Endothelial cell of umbilical vein (primary cell): ENCODE measurements around the gene ENTREP1. TPM values are rescaled to one million over a fixed set of nuclear protein-coding genes. Genes with fewer than 3 reads are reported as not detected.

Experiments used
- BruUV-seq: library from RNA; stranded (reverse); fragments of 400-500 nt; replicated peaks from 2 replicates; lab custom pipeline; 2021; lab: Mats Ljungman, UMichigan
- CTCF ChIA-PET: fragments of 300-600, 350-600 bp; sonication (Branson Sonifier 250); formaldehyde crosslinking; loops from one replicate; lab custom pipeline; 2021; ENCODE audit warnings: antibody characterized with exemption, inconsistent platforms; lab: Charles Lee
- POLR2A ChIA-PET: fragments of 300-600, 350-600 bp; sonication (Branson Sonifier 250); formaldehyde crosslinking; loops from one replicate; lab custom pipeline; 2021; ENCODE audit warnings: antibody characterized with exemption, inconsistent platforms; lab: Charles Lee
- DNase-seq: peaks from one replicate; pipeline ENCODE4 v3.0.0-alpha.2; 2011; ENCODE audit warnings: low read depth, low spot score
- FAIRE-seq: peaks from 2 replicates; lab custom pipeline; 2011; peaks lifted over from hg19 to GRCh38; lab: Jason Lieb, UNC
- H2AFZ ChIP-seq: 2 replicates; pipeline ENCODE4 v1.6.0; 2012; ENCODE audit warnings: low read depth, low read length, control low read depth, inconsistent platforms
- H3K27ac ChIP-seq: 2 replicates; pipeline ENCODE4 v1.5.1; 2011; ENCODE audit warnings: low read depth, mild to moderate bottlenecking, control low read depth, low read length, moderate library complexity; ENCODE audit not compliant: insufficient read depth
- H3K27me3 ChIP-seq, 2 experiments: 2 replicates each; pipeline versions ENCODE4 v1.6.0 to v1.6.1; 2011; ENCODE audit warnings: low read length in 2 of 2, mixed read lengths in 1 of 2; ENCODE audit not compliant: control insufficient read depth in 2 of 2, insufficient read depth in 2 of 2
- H3K36me3 ChIP-seq, 2 experiments: 2 replicates in 1 of 2; 3 replicates in 1 of 2; pipeline ENCODE4 v1.5.1; 2011; ENCODE audit warnings: low read length in 2 of 2, mild to moderate bottlenecking in 1 of 2, moderate library complexity in 1 of 2; ENCODE audit not compliant: control insufficient read depth in 2 of 2, insufficient read depth in 2 of 2; ENCODE audit errors: extremely low read depth in 1 of 2
- H3K4me1 ChIP-seq: 3 replicates; pipeline ENCODE4 v1.5.1; 2011; ENCODE audit warnings: mild to moderate bottlenecking, low read length; ENCODE audit not compliant: control insufficient read depth, insufficient read depth; ENCODE audit errors: extremely low read depth
- H3K4me2 ChIP-seq: 2 replicates; pipeline ENCODE4 v1.6.1; 2011; ENCODE audit warnings: low read length, control low read depth, mixed read lengths; ENCODE audit not compliant: insufficient read depth
- H3K4me3 ChIP-seq, 3 experiments: fragments of 200-600 bp in 1 of 3; sonication (generic), shearing (Covaris generic) in 1 of 3; replicated peaks in 1 of 3; 2 replicates each; pipeline ENCODE4 v1.5.1; 2011 to 2016; ENCODE audit warnings: control low read depth in 3 of 3, low read length in 3 of 3, mild to moderate bottlenecking in 2 of 3, inconsistent platforms in 1 of 3, low read depth in 1 of 3, moderate library complexity in 1 of 3; ENCODE audit not compliant: insufficient read depth in 1 of 3
- H3K79me2 ChIP-seq: 2 replicates; pipeline ENCODE4 v1.6.0; 2012; ENCODE audit warnings: low read length, inconsistent platforms; ENCODE audit not compliant: control insufficient read depth, insufficient read depth
- H3K9ac ChIP-seq: replicated peaks from 2 replicates; pipeline ENCODE3; 2011; ENCODE audit warnings: low read length, control low read depth; ENCODE audit not compliant: insufficient read depth; ENCODE audit errors: extremely low read depth
- H3K9me1 ChIP-seq: replicated peaks from 3 replicates; pipeline ENCODE4 v1.6.0; 2011; ENCODE audit warnings: mild to moderate bottlenecking, low read length; ENCODE audit not compliant: control insufficient read depth, insufficient read depth; ENCODE audit errors: extremely low read depth
- H3K9me3 ChIP-seq: replicated peaks from 2 replicates; pipeline ENCODE4 v1.5.1; 2012; ENCODE audit warnings: low read length, inconsistent platforms; ENCODE audit not compliant: control insufficient read depth, insufficient read depth
- H4K20me1 ChIP-seq: replicated peaks from 2 replicates; pipeline ENCODE3; 2011; ENCODE audit warnings: mild to moderate bottlenecking, low read length; ENCODE audit not compliant: control insufficient read depth, insufficient read depth; ENCODE audit errors: extremely low read depth
- EZH2 ChIP-seq: IDR thresholded peaks from 2 replicates; pipeline ENCODE4 v1.6.1; 2012; ENCODE audit warnings: borderline replicate concordance, low read depth, mild to moderate bottlenecking, moderate library complexity, low read length, inconsistent platforms; ENCODE audit not compliant: severe bottlenecking
- FOS ChIP-seq: IDR thresholded peaks from 2 replicates; pipeline ENCODE4 v1.6.1; 2011; ENCODE audit warnings: mild to moderate bottlenecking, low read length, moderate library complexity, borderline replicate concordance; ENCODE audit not compliant: insufficient read depth
- GATA2 ChIP-seq: IDR thresholded peaks from 2 replicates; pipeline ENCODE4 v1.7.0; 2011; ENCODE audit warnings: low read depth, mild to moderate bottlenecking, moderate library complexity, mixed read lengths, low read length; ENCODE audit not compliant: insufficient read length, insufficient read depth
- JUN ChIP-seq: IDR thresholded peaks from 2 replicates; pipeline ENCODE4 v1.6.1; 2011; ENCODE audit warnings: borderline replicate concordance, low read depth; ENCODE audit not compliant: insufficient read length, insufficient read depth
- MAX ChIP-seq: IDR thresholded peaks from 2 replicates; pipeline ENCODE4 v1.6.1; 2011; ENCODE audit not compliant: insufficient read depth, insufficient read length
- MYC ChIP-seq: IDR thresholded peaks from one replicate; pipeline ENCODE4 v1.6.1; 2011; ENCODE audit warnings: mild to moderate bottlenecking, low read depth, low read length
- POLR2A ChIP-seq: IDR thresholded peaks from 2 replicates; pipeline ENCODE4 v1.6.1; 2012; ENCODE audit warnings: low read depth, mild to moderate bottlenecking, control low read depth, low read length
- POLR2AphosphoS5 ChIP-seq: IDR thresholded peaks from 2 replicates; pipeline ENCODE4 v1.6.1; 2012; ENCODE audit warnings: low read depth, mild to moderate bottlenecking, control low read depth, low read length, moderate library complexity; ENCODE audit not compliant: insufficient read depth
- dilution Hi-C: fragments of 300-500 bp; cut with MboI; formaldehyde crosslinking; loops from one replicate; pipeline ENCODE4 v1.15.0; 2019; ENCODE audit warnings: low sequenced_read_pairs; ENCODE audit not compliant: extremely low pct_ligation_motif_present
- intact Hi-C: fragments of 100-400 bp; cut with micrococcal nuclease; formaldehyde crosslinking; loops from one replicate; pipeline ENCODE4 v1.10.0; 2022
- polyA plus RNA-seq, 4 experiments: library from polyadenylated mRNA; depleted of rRNA in 3 of 4; stranded (reverse) in 3 of 4; unstranded in 1 of 4; fragments of >200 nt; gene quantifications; 2 replicates each; pipeline versions ENCODE4 v1.2.1 to v1.2.3, GENCODE V29; 2011 to 2012; ENCODE audit warnings: missing spikeins in 1 of 4
- total RNA-seq: library from RNA; stranded (reverse); gene quantifications from 2 replicates; pipeline ENCODE4 v1.2.3, GENCODE V29; 2021
- TF ChIP-seq, protein P1 (sequence below), 2 donors: IDR thresholded peaks; 1 replicate in 1 of 2; 2 replicates in 1 of 2; pipeline ENCODE4 v1.5.1; 2011; ENCODE audit warnings: low read length in 2 of 2, mild to moderate bottlenecking in 2 of 2, moderate library complexity in 2 of 2, control low read depth in 1 of 2, inconsistent platforms in 1 of 2, low read depth in 1 of 2; ENCODE audit not compliant: insufficient read depth in 1 of 2; ENCODE audit errors: extremely low read depth in 1 of 2

The ENTREP1 gene
- total and polyA plus RNA-seq, 2 donors (not counting 3 experiments of a cell fraction or from before 2014, with no cell fraction given): 7.1 to 13.5 TPM

DNA sequence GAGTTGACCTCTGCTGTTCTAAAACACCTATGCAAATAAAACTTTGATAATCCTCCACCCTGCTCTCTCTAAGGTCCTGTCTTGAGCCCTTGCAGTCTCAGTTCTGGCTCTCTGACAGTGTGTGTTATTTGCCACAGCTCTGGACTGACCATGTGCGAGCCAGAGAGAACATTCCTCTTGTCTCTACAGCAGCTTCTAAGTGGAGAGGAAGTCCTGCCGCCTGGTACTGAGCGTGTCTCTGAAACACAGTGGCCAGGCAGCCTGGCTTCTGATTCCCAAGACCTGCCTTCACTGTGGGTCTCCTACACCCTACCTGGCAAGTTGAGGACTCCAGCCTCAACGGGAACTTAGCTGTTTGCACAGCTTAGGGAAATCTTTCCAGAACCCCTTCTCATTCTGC lies 61.6 kb downstream of the ENTREP1 start:
- H3K4me1 ChIP-seq: no peaks in the 10 kb centered on the region
- no peak overlapping the region for H3K27ac ChIP-seq
- CTCF ChIA-PET: no interaction called here
- no peaks in the 10 kb centered on the region for H3K27me3 ChIP-seq
- H3K9ac ChIP-seq: no peak overlapping the region
- dilution Hi-C loops: no loop called here
- no peaks in the 10 kb centered on the region for H4K20me1 ChIP-seq
- FAIRE-seq (no peak), DNase-seq (no peak)
- no TSS peak for BruUV-seq
- peaks cover 0 to 2% of the 10 kb centered on the region in 2 experiments for H3K36me3 ChIP-seq
- H3K9me1 ChIP-seq: no peaks in the 10 kb centered on the region
- H3K4me3 ChIP-seq: no peak overlapping the region
- intact Hi-C loops: loop anchor here (5.0 kb wide), 1 partner anchor 59 kb away; the partner anchor contains the start of gene ENTREP1
- no peak overlapping the region for H2AFZ ChIP-seq
- no peaks in the 10 kb centered on the region for H3K79me2 ChIP-seq
- no peaks in the 10 kb centered on the region for H3K9me3 ChIP-seq
- TF ChIP-seq GATA2 (no peak), EZH2 (no peak), POLR2AphosphoS5 (no peak)
- no peak overlapping the region for H3K4me2 ChIP-seq
- POLR2A ChIA-PET: no interaction called here

GRCh38 chr9:69388596-69388995 lies 63.6 kb downstream of the ENTREP1 start:
- dilution Hi-C loops: no loop called here
- Histone ChIP-seq H4K20me1 (no peaks in the 10 kb centered on the region), H3K4me2 (no peak overlapping the region), H3K36me3 (peaks cover 0 to 2% of the 10 kb centered on the region in 2 experiments), H2AFZ (no peak overlapping the region), H3K27me3 (no peaks in the 10 kb centered on the region), H3K9me1 (no peaks in the 10 kb centered on the region), H3K9me3 (no peaks in the 10 kb centered on the region), H3K9ac (no peak overlapping the region), H3K27ac (no peak overlapping the region), H3K4me1 (peaks cover 2% of the 10 kb centered on the region), H3K4me3 (no peak overlapping the region), H3K79me2 (no peaks in the 10 kb centered on the region)
- BruUV-seq: no TSS peak
- no peak for FAIRE-seq
- TF ChIP-seq FOS (no peak), GATA2 (no peak), MAX (no peak), MYC (no peak), POLR2A (no peak), POLR2AphosphoS5 (no peak), EZH2 (no peak), JUN (no peak)
- TF ChIP-seq, protein P1, sequence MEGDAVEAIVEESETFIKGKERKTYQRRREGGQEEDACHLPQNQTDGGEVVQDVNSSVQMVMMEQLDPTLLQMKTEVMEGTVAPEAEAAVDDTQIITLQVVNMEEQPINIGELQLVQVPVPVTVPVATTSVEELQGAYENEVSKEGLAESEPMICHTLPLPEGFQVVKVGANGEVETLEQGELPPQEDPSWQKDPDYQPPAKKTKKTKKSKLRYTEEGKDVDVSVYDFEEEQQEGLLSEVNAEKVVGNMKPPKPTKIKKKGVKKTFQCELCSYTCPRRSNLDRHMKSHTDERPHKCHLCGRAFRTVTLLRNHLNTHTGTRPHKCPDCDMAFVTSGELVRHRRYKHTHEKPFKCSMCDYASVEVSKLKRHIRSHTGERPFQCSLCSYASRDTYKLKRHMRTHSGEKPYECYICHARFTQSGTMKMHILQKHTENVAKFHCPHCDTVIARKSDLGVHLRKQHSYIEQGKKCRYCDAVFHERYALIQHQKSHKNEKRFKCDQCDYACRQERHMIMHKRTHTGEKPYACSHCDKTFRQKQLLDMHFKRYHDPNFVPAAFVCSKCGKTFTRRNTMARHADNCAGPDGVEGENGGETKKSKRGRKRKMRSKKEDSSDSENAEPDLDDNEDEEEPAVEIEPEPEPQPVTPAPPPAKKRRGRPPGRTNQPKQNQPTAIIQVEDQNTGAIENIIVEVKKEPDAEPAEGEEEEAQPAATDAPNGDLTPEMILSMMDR (IDR thresholded peaks at IDR 0.05; ENCODE audit: extremely low read depth in 1 of 2, insufficient read depth in 1 of 2, low read depth in 1 of 2, low read length in 2 of 2): no peak
- peak; percentile 50 for DNase-seq
- ChIA-PET POLR2A (no interaction called here), CTCF (interaction anchor here (1.1 kb wide), 1 partner anchor 12 kb away, joined by 3 read pairs; no protein-coding TSS in a partner anchor)
- intact Hi-C loops: loop anchor here (5.0 kb wide), 1 partner anchor 61 kb away; the partner anchor contains the start of gene ENTREP1
